ENCODE results near the gene KLKB1.

GRCh38 chr4:186260117-186260503 is 32.8 kb downstream of the KLKB1 start:
- TF ChIP-seq POLR2AphosphoS5 (IDR thresholded peaks at IDR 0.05; ENCODE audit: low read depth, low read length) (no peak), REST (IDR thresholded peaks at IDR 0.05; ENCODE audit: insufficient read depth in 1 of 2, low read depth in 2 of 2, low read length in 2 of 2) (no peak), TAF1 (IDR thresholded peaks at IDR 0.05; ENCODE audit: borderline replicate concordance, insufficient read depth, low read length) (no peak)

Data from PFSK-1 (cell line).